Spinal cord (tissue), 10 donors: Measurements from ENCODE around the gene TIAM2. TPM values are rescaled to one million over a fixed set of nuclear protein-coding genes. Genes with fewer than 3 reads are reported as not detected.

Experiments
- DNase-seq, 6 donors: peaks; one replicate each; pipeline versions ENCODE4 v3.0.0 to v3.0.0-alpha.2; 2013 to 2015; ENCODE audit warnings: low spot score in 6 of 6, low read depth in 4 of 6
- H3K27ac ChIP-seq: one replicate; pipeline ENCODE4 v1.5.1; 2013; ENCODE audit warnings: low read depth, low read length, control low read depth
- H3K27me3 ChIP-seq: one replicate; pipeline ENCODE4 v1.6.1; 2013; ENCODE audit warnings: low read length; ENCODE audit not compliant: control insufficient read depth, insufficient read depth
- H3K36me3 ChIP-seq: one replicate; pipeline ENCODE4 v1.6.1; 2013; ENCODE audit warnings: low read length; ENCODE audit not compliant: control insufficient read depth, insufficient read depth
- H3K4me1 ChIP-seq: one replicate; pipeline ENCODE4 v1.6.1; 2013; ENCODE audit warnings: low read length; ENCODE audit not compliant: control insufficient read depth, insufficient read depth
- H3K4me3 ChIP-seq: one replicate; pipeline ENCODE4 v1.5.1; 2013; ENCODE audit warnings: low read depth, low read length, control low read depth
- H3K9me3 ChIP-seq: one replicate; pipeline ENCODE4 v1.6.1; 2013; ENCODE audit warnings: low read length; ENCODE audit not compliant: control insufficient read depth, insufficient read depth
- WGBS: methylation state at CpG from one replicate; pipeline ENCODE4 v1.1.5; 2013; ENCODE audit warnings: missing lambda C conversion rate; ENCODE audit not compliant: insufficient coverage; 5-methylcytosine and 5-hydroxymethylcytosine counted together
- polyA plus RNA-seq, 2 donors: library from polyadenylated mRNA; unstranded; fragments of 120-200 nt; gene quantifications; one replicate each; pipeline ENCODE4 v1.2.1, GENCODE V29; 2013; ENCODE audit not compliant: insufficient read length in 2 of 2
- total RNA-seq, 2 donors: library from RNA; depleted of rRNA in 1 of 2; stranded (reverse); fragments of 120-200 nt in 1 of 2; fragments of >200 nt in 1 of 2; gene quantifications; one replicate each; pipeline versions ENCODE4 v1.2.3 to v1.2.4, GENCODE V29; 2013 to 2014
- donor health status: healthy.

TIAM2 gene
- total and polyA plus RNA-seq, 4 donors = 15.6 to 25.7 (median 19.5) TPM

- no peaks in the 10 kb centered on the region for H3K27me3 ChIP-seq
- no peaks in the 10 kb centered on the region for H3K4me1 ChIP-seq
- H3K9me3 ChIP-seq = peaks cover 3% of the 10 kb centered on the region
- no peak overlapping the region for H3K27ac ChIP-seq
- no peak overlapping the region for H3K4me3 ChIP-seq
- WGBS = 94% methylated on average over 11 of the region's 13 CpGs
- no peaks in the 10 kb centered on the region for H3K36me3 ChIP-seq
- DNase-seq = no peak
Observed at GRCh38 chr6:155033021-155033791, 38.1 kb downstream of the TIAM2 start.

- no peaks in the 10 kb centered on the region for H3K27me3 ChIP-seq
- WGBS = 66% methylated on average over 7 of the region's 8 CpGs
- no peak for DNase-seq
- peaks cover 3% of the 10 kb centered on the region for H3K9me3 ChIP-seq
- H3K27ac ChIP-seq = no peak overlapping the region
- H3K36me3 ChIP-seq = no peaks in the 10 kb centered on the region
- peaks cover 10% of the 10 kb centered on the region for H3K4me1 ChIP-seq
- no peak overlapping the region for H3K4me3 ChIP-seq
Observed at GRCh38 chr6:155036907-155037306, 41.8 kb downstream of the TIAM2 start.

- no CpG with 5 or more reads among the region's 4 CpGs for WGBS
- Histone ChIP-seq H3K36me3 (no peaks in the 10 kb centered on the region), H3K9me3 (peaks cover 3% of the 10 kb centered on the region), H3K27ac (no peak overlapping the region), H3K4me1 (peaks cover 17% of the 10 kb centered on the region), H3K27me3 (no peaks in the 10 kb centered on the region), H3K4me3 (no peak overlapping the region)
- DNase-seq = no peak
Observed at GRCh38 chr6:155038104-155038503, 43.0 kb downstream of the TIAM2 start.

- Histone ChIP-seq H3K36me3 (no peaks in the 10 kb centered on the region), H3K27ac (no peak overlapping the region), H3K9me3 (peaks cover 3% of the 10 kb centered on the region), H3K4me3 (no peak overlapping the region), H3K4me1 (peaks cover 21% of the 10 kb centered on the region), H3K27me3 (no peaks in the 10 kb centered on the region)
- DNase-seq = no peak
- no CpG with 5 or more reads among the region's 2 CpGs for WGBS
Observed at GRCh38 chr6:155038527-155038926, 43.4 kb downstream of the TIAM2 start.

- Histone ChIP-seq H3K4me1 (peaks cover 21% of the 10 kb centered on the region), H3K36me3 (no peaks in the 10 kb centered on the region), H3K27ac (no peak overlapping the region), H3K9me3 (no peaks in the 10 kb centered on the region), H3K27me3 (no peaks in the 10 kb centered on the region), H3K4me3 (no peak overlapping the region)
- peak in 1 of 6 donors; percentile 16 for DNase-seq
- WGBS = 20% methylated on average over 1 of the region's 3 CpGs
Observed at GRCh38 chr6:155039618-155040017, 44.5 kb downstream of the TIAM2 start.

GRCh38 chr6:155040154-155040553, 45.0 kb downstream of the TIAM2 start:
- WGBS = 38% methylated on average over 1 of the region's 2 CpGs
- Histone ChIP-seq H3K9me3 (no peaks in the 10 kb centered on the region), H3K27ac (no peak overlapping the region), H3K36me3 (no peaks in the 10 kb centered on the region), H3K4me1 (peaks cover 21% of the 10 kb centered on the region), H3K4me3 (no peak overlapping the region), H3K27me3 (no peaks in the 10 kb centered on the region)
- DNase-seq = peak in 2 of 6 donors; percentile 49 to 80

- Histone ChIP-seq H3K9me3 (no peaks in the 10 kb centered on the region), H3K4me1 (peaks cover 21% of the 10 kb centered on the region), H3K27ac (no peak overlapping the region), H3K36me3 (no peaks in the 10 kb centered on the region), H3K4me3 (no peak overlapping the region), H3K27me3 (no peaks in the 10 kb centered on the region)
- no CpG with 5 or more reads among the region's 2 CpGs for WGBS
- DNase-seq = peak in 3 of 6 donors; percentile 39 to 80 (median 54)
Observed at GRCh38 chr6:155040901-155041650, 46.0 kb downstream of the TIAM2 start.

- 97% methylated on average over 5 of the region's 12 CpGs for WGBS
- DNase-seq = peak in 3 of 6 donors; percentile 28 to 82 (median 62)
- Histone ChIP-seq H3K27ac (peak overlapping the region; percentile 16), H3K27me3 (no peaks in the 10 kb centered on the region), H3K9me3 (no peaks in the 10 kb centered on the region), H3K4me1 (peaks cover 21% of the 10 kb centered on the region), H3K36me3 (no peaks in the 10 kb centered on the region), H3K4me3 (no peak overlapping the region)
Observed at GRCh38 chr6:155041741-155042279, 46.7 kb downstream of the TIAM2 start.

GRCh38 chr6:155042983-155043382, 47.9 kb downstream of the TIAM2 start:
- WGBS = 48% methylated on average over 2 of the region's 2 CpGs

More at GRCh38 chr6:155042983-155043382, 47.9 kb downstream of the TIAM2 start:
- DNase-seq = no peak
- Histone ChIP-seq H3K36me3 (no peaks in the 10 kb centered on the region), H3K27me3 (no peaks in the 10 kb centered on the region), H3K27ac (no peak overlapping the region), H3K9me3 (no peaks in the 10 kb centered on the region), H3K4me3 (no peak overlapping the region), H3K4me1 (peaks cover 24% of the 10 kb centered on the region)
